HEK293T (cell line): ENCODE measurements around the gene OR2A7.
"Not testable (repeated sequence)": the region's sequence is repeated elsewhere in the genome, so short reads cannot be mapped to it uniquely, and the experiment has no call there.

Experiments
- ELF4 ChIP-seq: fragments of 450-650 bp; IDR thresholded peaks from 2 replicates; pipeline ENCODE4 v1.6.1; 2017; ENCODE audit warnings: antibody characterized with exemption
- FOXK2 ChIP-seq: fragments of 450-650 bp; IDR thresholded peaks from 2 replicates; pipeline ENCODE4 v1.6.1; 2016; ENCODE audit warnings: mild to moderate bottlenecking
- NFRKB ChIP-seq: fragments of 450-650 bp; IDR thresholded peaks from 2 replicates; pipeline ENCODE4 v1.6.1; 2016; ENCODE audit warnings: mild to moderate bottlenecking, moderate library complexity
- PKNOX1 ChIP-seq: fragments of 450-650 bp; IDR thresholded peaks from 2 replicates; pipeline ENCODE4 v1.6.1; 2016
- SUZ12 ChIP-seq: fragments of 450-650 bp; IDR thresholded peaks from 2 replicates; pipeline ENCODE4 v1.6.1; 2016; ENCODE audit warnings: mild to moderate bottlenecking

DNA sequence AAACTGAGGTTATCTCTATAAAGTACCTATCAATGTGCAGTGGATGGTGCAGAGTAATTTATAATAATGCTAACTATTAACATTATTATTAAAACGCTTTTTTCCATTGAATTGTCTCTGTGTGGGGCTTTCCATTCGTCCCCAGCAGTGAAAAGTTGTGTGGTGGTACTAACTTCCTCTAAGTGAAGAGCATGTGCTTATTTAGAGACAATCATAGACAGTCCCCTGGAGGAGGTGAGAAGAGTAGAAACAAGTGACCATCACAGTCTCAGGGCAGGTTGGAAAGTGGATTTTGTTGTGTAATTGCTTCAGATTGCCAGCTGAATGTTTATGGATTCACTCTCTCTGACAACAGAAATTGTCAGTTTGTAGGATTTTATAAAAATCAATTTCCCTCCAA is 33.6 kb downstream of the OR2A7 start:
- not testable (repeated sequence) for TF ChIP-seq SUZ12, FOXK2, NFRKB, PKNOX1, ELF4
